Measurements from ENCODE around the gene PGBD1. TPM values are rescaled to one million over a fixed set of nuclear protein-coding genes. Genes with fewer than 3 reads are reported as not detected.

PGBD1 gene
- total and polyA plus RNA-seq, 2 of the 13 experiments (the other 11 are each of a cell fraction or from before 2014, with no cell fraction given), result 3.6 to 6.9 TPM

- TF ChIP-seq CREB1 (IDR thresholded peaks at IDR 0.05) (no peak), CREB1 (CRISPR knock-in tag; IDR thresholded peaks at IDR 0.05) (no peak), HMG20A (CRISPR knock-in tag; IDR thresholded peaks at IDR 0.05; ENCODE audit: borderline replicate concordance) (peak; percentile 17; the same call in 1 of the 2 replicates), TARDBP (CRISPR knock-in tag; IDR thresholded peaks at IDR 0.05) (no peak), ZFX (CRISPR knock-in tag; IDR thresholded peaks at IDR 0.05; ENCODE audit: low read depth) (peak; percentile 69), RBFOX2 (IDR thresholded peaks at IDR 0.05; ENCODE audit: low read depth, low read length) (peak; percentile 90), MAF1 (CRISPR knock-in tag; IDR thresholded peaks at IDR 0.05; ENCODE audit: borderline replicate concordance) (0 out of 2 replicates have a peak, but pooled peaks have one; percentile 85), FOXA1 (IDR thresholded peaks at IDR 0.05) (no peak), FOXA1 (CRISPR knock-in tag; IDR thresholded peaks at IDR 0.05) (0 out of 2 replicates have a peak, but pooled peaks have one; percentile 13), ZNF556 (CRISPR knock-in tag; IDR thresholded peaks at IDR 0.05; ENCODE audit: borderline replicate concordance) (peak; percentile 50; the same call in 1 of the 2 replicates), ZNF121 (CRISPR knock-in tag; IDR thresholded peaks at IDR 0.05) (no peak; the same call in 1 of the 2 replicates), ZBTB43 (CRISPR knock-in tag; conservative IDR thresholded peaks at IDR 0.05) (peak; percentile 51; the same call in 1 of the 2 replicates), NFAT5 (CRISPR knock-in tag; IDR thresholded peaks at IDR 0.05) (no peak), ATF7 (IDR thresholded peaks at IDR 0.05) (no peak), ATF7 (CRISPR knock-in tag; IDR thresholded peaks at IDR 0.05) (no peak; the same call in 1 of the 2 replicates), ZNF883 (CRISPR knock-in tag; IDR thresholded peaks at IDR 0.05; ENCODE audit: not compliant biosample characterization) (peak; percentile 75), ZNF652 (CRISPR knock-in tag; IDR thresholded peaks at IDR 0.05; ENCODE audit: borderline replicate concordance, low read depth) (peak; percentile 75; the same call in 1 of the 2 replicates), ZNF569 (CRISPR knock-in tag; IDR thresholded peaks at IDR 0.05; ENCODE audit: borderline replicate concordance) (no peak), TFAP4 (IDR thresholded peaks at IDR 0.05; ENCODE audit: borderline replicate concordance, low read depth) (peak; percentile 72; the same call in 1 of the 2 replicates), SALL2 (CRISPR knock-in tag; IDR thresholded peaks at IDR 0.05) (peak; percentile 60; the same call in 1 of the 2 replicates), ZNF10 (CRISPR knock-in tag; IDR thresholded peaks at IDR 0.05; ENCODE audit: borderline replicate concordance, low read depth) (no peak), ZMYM2 (CRISPR knock-in tag; IDR thresholded peaks at IDR 0.05) (0 out of 2 replicates have a peak, but pooled peaks have one; percentile 48), ZNF232 (CRISPR knock-in tag; IDR thresholded peaks at IDR 0.05; ENCODE audit: borderline replicate concordance) (peak; percentile 66; the same call in 1 of the 2 replicates), ZNF274 (CRISPR knock-in tag; IDR thresholded peaks at IDR 0.05) (peak; percentile 33)
These were observed at the start of gene PGBD1 (continued) for GRCh38 chr6:28281288-28282064.

All from HepG2 (cell line).